T follicular helper cell (primary cell): Measurements from ENCODE around the gene AKAP8.
"Not testable (repeated sequence)": the region's sequence is repeated elsewhere in the genome, so short reads cannot be mapped to it uniquely, and the experiment has no call there.

Source experiments
- DNase-seq: peaks from one replicate; pipeline ENCODE4 v3.0.0-alpha.2; 2020; ENCODE audit warnings: low read depth

The AKAP8 gene

DNA sequence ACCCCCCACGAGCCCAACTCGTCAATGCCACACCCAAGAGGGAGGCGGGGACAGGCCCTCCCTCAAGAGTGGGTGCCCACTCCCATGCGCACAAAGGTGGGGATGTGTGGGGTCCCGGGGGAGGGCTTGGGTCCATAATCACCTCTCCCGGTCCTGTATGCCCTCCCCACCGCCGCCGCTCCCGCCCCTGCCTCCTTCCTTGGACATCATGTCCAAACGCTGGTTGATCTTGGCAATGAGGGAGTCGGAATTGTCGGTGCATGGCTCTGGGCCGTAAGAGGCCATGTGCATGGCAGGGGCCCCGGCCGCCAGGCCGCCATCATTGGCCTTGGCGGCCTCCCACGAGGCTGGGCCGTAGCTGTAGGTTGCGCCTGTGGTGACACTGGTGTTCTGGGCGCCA is 5.9 kb downstream of the AKAP8 start:
- DNase-seq, result no peak

DNA sequence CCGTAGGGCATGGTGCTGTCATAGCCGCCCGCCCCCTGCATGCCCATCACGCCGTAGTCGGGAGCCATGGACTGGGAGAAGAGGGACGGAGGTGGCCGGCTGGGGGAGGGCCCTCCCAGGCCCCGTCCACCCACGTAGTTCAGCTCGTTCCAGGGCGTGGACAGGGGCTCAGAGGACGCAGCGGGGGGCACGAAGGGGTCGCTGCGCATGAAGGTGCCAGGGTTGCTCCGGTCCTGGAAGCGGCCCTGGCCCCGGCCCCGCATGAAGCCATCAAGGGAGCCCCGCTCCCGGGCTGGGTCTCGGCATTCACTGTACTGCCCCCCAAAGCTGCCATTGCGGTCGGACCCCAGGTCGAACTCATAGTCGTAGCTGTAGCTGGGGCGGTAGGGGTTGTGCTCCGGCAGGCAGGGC is 6.7 kb downstream of the AKAP8 start:
- DNase-seq, result no peak

GRCh38 chr19:15372470-15372869 is 7.1 kb downstream of the AKAP8 start:
- DNase-seq, result no peak

DNA sequence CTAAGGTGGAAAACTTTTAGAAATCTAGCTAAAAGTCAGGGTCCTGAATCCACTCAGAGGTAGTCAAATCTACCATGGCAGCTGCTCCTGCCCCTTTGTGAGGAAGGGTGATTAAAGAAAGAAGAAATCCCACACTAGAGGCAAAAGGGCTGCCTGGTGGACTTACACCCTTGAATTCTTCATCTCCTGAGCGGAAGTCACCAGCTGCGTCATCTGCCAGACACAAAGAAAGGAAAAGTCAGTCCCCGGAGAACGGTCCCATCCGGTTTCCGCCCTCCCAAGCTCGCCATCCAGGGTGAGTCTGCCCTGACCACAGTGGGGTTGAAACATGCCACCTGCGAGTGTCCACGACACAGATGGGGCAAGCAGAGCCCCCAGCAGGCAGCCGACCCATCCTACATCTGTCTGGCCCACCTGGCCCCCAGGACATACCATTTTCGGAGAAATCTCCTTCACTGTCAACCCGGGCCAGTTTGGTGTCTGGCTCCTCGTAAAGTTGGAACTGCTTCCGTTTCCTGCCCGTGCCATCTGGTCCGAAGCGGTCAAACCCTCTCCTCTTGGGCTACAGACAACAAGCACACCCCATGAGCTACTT is 7.7 kb downstream of the AKAP8 start:
- no peak for DNase-seq

- no peak for DNase-seq
Observed at GRCh38 chr19:15371119-15371518, 8.5 kb downstream of the AKAP8 start.

GRCh38 chr19:15369594-15369891 is 10.0 kb downstream of the AKAP8 start:
- no peak for DNase-seq

DNA sequence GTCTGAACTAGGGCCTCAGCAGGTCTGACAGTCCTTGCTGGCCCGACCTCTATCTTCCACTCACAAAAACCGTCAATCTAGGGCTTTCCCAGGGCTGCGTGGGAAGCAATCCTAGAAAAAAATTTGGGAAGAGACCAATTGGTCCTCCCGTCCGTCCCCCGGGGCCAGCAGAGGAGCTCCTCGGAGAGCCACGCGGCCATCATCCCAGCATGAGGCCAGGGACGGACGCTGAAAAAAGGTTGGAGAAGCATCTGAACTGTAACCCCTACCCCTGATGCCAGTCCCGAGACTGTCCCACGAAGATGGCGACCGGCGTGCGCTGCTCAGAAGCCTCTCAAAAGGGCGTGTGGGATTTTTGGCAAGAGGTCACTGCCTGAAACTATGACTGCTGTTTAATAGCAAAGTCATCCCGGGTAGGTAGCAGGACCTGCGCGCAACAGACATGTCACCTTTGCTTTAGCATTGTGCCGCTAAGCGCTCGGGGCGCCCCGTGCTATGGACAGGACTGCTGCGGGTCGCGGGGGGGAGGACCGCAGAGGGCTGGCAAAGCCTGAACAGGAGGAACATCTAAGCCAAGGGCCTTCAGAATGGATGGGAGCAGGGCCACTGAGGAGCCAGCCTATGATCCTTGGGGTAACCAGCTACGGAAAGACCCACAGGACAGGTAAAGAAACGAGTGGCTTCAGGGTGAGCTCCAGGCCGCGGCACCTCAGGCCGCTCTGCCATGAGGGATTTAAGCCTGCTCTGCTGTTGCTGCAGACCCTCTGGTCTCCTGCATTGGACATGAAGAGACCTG is 10.6 kb downstream of the AKAP8 start:
- DNase-seq, result no peak

- no peak for DNase-seq
Observed at GRCh38 chr19:15368051-15368632, 11.4 kb downstream of the AKAP8 start.

GRCh38 chr19:15367439-15367838 is 12.1 kb downstream of the AKAP8 start:
- DNase-seq, result no peak

DNA sequence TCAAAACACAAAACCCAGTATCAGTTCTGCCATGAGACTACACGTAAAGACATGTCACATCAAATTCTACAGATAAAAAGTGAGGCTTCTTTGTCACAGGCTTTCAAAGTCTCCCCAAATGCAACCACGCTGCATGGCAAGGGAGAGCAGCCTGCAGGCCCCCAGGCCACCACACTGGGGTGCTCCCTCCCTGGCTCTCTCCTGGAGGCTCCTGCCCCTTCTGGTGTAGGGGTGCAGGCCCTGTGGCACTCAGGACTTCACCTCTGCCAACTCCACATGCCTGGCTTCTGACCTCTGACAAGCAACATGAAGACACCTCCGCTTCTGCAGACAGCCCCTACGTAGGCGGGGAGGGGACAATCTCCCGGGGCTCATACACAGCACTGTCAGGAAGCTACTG is 14.3 kb downstream of the AKAP8 start:
- no peak for DNase-seq

GRCh38 chr19:15363791-15364190 is 15.8 kb downstream of the AKAP8 start:
- not testable (repeated sequence) for DNase-seq

GRCh38 chr19:15363048-15363447 is 16.5 kb downstream of the AKAP8 start:
- DNase-seq, result not testable (repeated sequence)

DNA sequence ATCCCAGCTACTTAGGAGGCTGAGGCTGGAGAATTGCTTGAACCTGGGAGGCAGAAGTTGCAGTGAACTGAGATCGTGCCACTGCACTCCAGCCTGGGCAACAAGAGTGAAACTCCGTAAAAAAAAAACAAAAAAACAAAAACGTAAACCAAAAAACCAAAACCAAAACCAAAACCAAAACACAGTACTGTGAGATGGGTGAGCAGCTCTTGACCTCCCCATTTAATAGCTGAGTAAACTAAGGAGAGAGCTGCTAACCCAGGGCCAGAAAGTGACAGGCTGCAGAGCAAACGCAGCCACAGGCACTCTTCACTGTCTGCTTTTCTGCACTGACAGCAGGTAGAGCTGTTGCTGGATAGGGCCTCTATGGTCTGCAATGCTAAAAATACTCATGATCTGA is 19.6 kb downstream of the AKAP8 start:
- DNase-seq, result not testable (repeated sequence)

DNA sequence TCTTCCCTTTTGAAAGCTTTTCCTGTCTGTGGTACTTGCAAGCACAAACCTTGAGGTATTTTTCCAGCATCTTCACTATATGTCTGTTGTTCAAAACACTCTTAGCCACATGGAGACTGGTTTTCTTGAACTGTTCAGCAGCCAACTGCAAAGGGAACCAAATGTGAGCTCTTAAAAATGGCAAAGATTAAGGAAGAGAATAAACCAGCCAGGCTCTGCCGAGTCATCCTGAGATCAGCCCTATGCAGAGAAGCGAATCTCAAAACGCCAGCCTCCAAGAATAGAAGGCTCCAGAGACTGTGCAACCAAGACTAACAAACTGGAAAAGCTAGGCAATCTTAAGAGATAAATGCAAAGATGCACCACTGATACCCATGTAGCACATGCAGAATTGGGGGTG is 20.7 kb downstream of the AKAP8 start:
- no peak for DNase-seq

DNA sequence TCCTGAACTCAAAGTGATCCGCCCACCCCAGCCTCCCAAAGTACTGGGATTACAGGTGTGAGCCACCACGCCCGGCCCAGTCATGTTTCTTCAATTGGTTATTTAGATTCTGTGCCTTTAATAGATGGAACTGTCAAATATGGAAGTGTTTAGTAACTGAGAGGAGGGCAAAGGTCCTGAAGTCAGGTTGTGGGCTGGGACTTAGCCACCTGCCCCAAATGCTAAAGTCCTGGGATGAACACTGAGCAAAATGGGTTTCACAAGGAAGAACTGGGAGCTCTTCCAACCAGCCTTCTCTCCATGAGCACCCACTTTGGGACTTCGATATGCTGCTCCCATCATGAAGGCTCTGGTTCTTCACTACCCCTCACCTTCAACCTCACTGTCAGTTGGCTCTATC is 21.7 kb downstream of the AKAP8 start:
- DNase-seq, result no peak

DNA sequence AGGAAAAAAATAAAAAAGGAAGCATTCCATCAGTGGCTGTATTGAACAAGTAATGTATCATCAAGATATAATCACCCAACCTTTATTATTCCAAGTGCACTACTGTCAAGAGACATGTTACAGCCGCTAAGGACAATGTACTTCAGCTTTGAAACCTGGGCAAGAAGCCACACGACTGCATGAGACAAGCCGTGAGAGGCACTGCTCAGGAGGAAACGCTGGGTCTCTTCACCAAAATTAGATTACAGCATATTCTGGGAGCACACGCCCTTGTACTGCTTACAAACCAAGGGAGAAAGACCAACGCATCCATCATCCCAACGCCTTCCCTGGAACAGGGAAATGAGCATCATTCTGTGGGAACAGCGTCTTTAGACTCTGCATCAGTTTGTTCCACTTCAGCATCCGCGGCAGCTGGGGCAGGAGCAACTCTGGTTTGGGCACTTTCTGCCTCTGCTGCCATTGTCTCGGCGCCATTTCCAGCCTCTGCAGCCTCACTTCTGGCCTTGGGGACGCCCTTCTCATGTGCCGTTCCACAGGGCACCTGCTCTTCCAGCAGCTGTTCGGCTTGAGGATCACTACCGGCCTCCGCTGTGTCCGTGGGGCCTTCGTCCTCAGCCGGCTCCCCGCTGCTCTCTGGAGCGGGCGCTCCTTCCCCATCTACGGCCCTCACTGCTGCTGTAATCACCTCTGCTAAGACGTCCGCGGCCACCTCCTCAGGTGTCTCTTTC is 24.9 kb downstream of the AKAP8 start:
- DNase-seq, result no peak

GRCh38 chr19:15353908-15354307 is 25.7 kb downstream of the AKAP8 start:
- DNase-seq, result no peak

DNA sequence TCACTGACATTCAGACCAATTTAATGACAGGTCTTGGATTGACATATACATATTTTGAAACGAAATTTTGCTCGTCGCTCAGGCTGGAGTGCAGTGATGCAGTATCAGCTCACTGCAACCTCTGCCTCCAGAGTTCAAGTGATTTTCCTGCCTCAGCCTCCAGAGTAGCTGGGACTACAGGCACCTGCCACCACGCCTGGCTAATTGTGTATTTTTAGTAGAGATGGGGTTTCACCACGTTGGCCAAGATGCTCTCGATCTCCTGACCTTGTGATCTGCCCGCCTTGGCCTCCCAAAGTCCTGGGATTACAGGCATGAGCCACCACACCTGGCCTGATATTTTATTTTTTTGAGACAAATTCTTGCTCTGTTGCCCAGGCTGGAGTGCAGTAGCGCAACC is 27.1 kb downstream of the AKAP8 start:
- DNase-seq, result not testable (repeated sequence)

GRCh38 chr19:15341328-15341727 is 38.3 kb downstream of the AKAP8 start:
- not testable (repeated sequence) for DNase-seq

GRCh38 chr19:15340086-15340485 is 39.5 kb downstream of the AKAP8 start:
- DNase-seq, result no peak

GRCh38 chr19:15337202-15337601 is 42.4 kb downstream of the AKAP8 start:
- DNase-seq, result no peak

- DNase-seq, result not testable (repeated sequence)
Observed at GRCh38 chr19:15335992-15336391, 43.6 kb downstream of the AKAP8 start.
